HepG2 (cell line): Measurements from ENCODE around the gene SRSF4. TPM values are rescaled to one million over a fixed set of nuclear protein-coding genes. Genes with fewer than 3 reads are reported as not detected.

Source experiments
- HES4 ChIP-seq: sonication (generic); formaldehyde crosslinking; IDR thresholded peaks from 2 replicates; pipeline ENCODE4 v1.9.0; 2021; ENCODE audit warnings: mild to moderate bottlenecking, missing genetic modification reagents, borderline replicate concordance
- KAT2B ChIP-seq: fragments of 150-350 bp; IDR thresholded peaks from 2 replicates; pipeline ENCODE4 v1.6.1; 2014; ENCODE audit warnings: low read depth, low read length, borderline replicate concordance
- MAFG ChIP-seq: sonication (generic); formaldehyde crosslinking; IDR thresholded peaks from 2 replicates; pipeline ENCODE4 v1.5.1; 2020; ENCODE audit warnings: mild to moderate bottlenecking, missing genetic modification reagents
- REPIN1 ChIP-seq: sonication (generic); formaldehyde crosslinking; IDR thresholded peaks from 2 replicates; pipeline ENCODE4 v1.8.0; 2022; ENCODE audit warnings: missing genetic modification reagents, low read depth, mild to moderate bottlenecking, borderline replicate concordance
- SMAD3 ChIP-seq: sonication (generic); formaldehyde crosslinking; IDR thresholded peaks from 2 replicates; pipeline ENCODE4 v1.4.0; 2020; ENCODE audit warnings: missing genetic modification reagents
- TEAD2 ChIP-seq: sonication (generic); formaldehyde crosslinking; IDR thresholded peaks from 2 replicates; pipeline ENCODE4 v1.9.0; 2021; ENCODE audit warnings: missing genetic modification reagents
- ZEB1 ChIP-seq: IDR thresholded peaks from 2 replicates; pipeline ENCODE4 v1.6.1; 2012; ENCODE audit warnings: mild to moderate bottlenecking, low read depth, inconsistent platforms; ENCODE audit not compliant: insufficient replicate concordance
- ZFX ChIP-seq: sonication (generic); formaldehyde crosslinking; IDR thresholded peaks from 2 replicates; pipeline ENCODE4 v1.4.0; 2020; ENCODE audit warnings: mild to moderate bottlenecking, low read depth, missing genetic modification reagents, moderate library complexity
- ZNF143 ChIP-seq: sonication (generic); formaldehyde crosslinking; IDR thresholded peaks from 2 replicates; pipeline ENCODE4 v1.4.0; 2020; ENCODE audit warnings: missing genetic modification reagents
- ZNF160 ChIP-seq: sonication (generic); formaldehyde crosslinking; IDR thresholded peaks from 2 replicates; pipeline ENCODE4 v1.8.0; 2022; ENCODE audit warnings: mild to moderate bottlenecking, inconsistent platforms, missing genetic modification reagents
- ZNF225 ChIP-seq: sonication (generic); formaldehyde crosslinking; IDR thresholded peaks from 2 replicates; pipeline ENCODE4 v1.4.0; 2020; ENCODE audit warnings: mild to moderate bottlenecking, missing genetic modification reagents
- ZNF280B ChIP-seq: sonication (generic); formaldehyde crosslinking; IDR thresholded peaks from 2 replicates; pipeline ENCODE4 v1.5.0; 2020; ENCODE audit warnings: missing genetic modification reagents, mild to moderate bottlenecking, borderline replicate concordance
- ZNF33A ChIP-seq: sonication (generic); formaldehyde crosslinking; IDR thresholded peaks from 2 replicates; pipeline ENCODE4 v1.5.1; 2020; ENCODE audit warnings: missing genetic modification reagents, mild to moderate bottlenecking, moderate library complexity, borderline replicate concordance
- ZNF367 ChIP-seq: sonication (generic); formaldehyde crosslinking; IDR thresholded peaks from 2 replicates; pipeline ENCODE4 v1.4.0; 2020; ENCODE audit warnings: missing genetic modification reagents, borderline replicate concordance
- ZNF501 ChIP-seq: sonication (generic); formaldehyde crosslinking; IDR thresholded peaks from 2 replicates; pipeline ENCODE4 v1.5.1; 2020; ENCODE audit warnings: mild to moderate bottlenecking, moderate library complexity, missing genetic modification reagents
- ZNF75D ChIP-seq: sonication (generic); formaldehyde crosslinking; IDR thresholded peaks from 2 replicates; pipeline ENCODE4 v1.8.1; 2023; ENCODE audit warnings: missing genetic modification reagents, mild to moderate bottlenecking, borderline replicate concordance
- polyA plus RNA-seq, 8 experiments: library from polyadenylated mRNA; depleted of rRNA in 3 of 8; stranded (reverse) in 7 of 8; unstranded in 1 of 8; fragments of >200 nt; fragmentation: Illumina TruSeq in 4 of 8; extraction: Trizol in 4 of 8; gene quantifications; 2 replicates each; pipeline versions ENCODE4 v1.2.1 to v1.2.3, GENCODE V29; 2011 to 2016; ENCODE audit warnings: low read depth in 4 of 8, missing spikeins in 1 of 8, mixed read lengths in 1 of 8; ENCODE audit not compliant: insufficient read depth in 1 of 8
- total RNA-seq, 5 experiments: library from RNA; depleted of rRNA; stranded (reverse); fragments of >200 nt; fragmentation: Illumina TruSeq; extraction: Trizol; gene quantifications; 2 replicates each; pipeline ENCODE4 v1.2.3, GENCODE V29; 2016; ENCODE audit warnings: low read depth in 1 of 5
- TF ChIP-seq, protein P1 (sequence below), 2 experiments: sonication (generic) in 1 of 2; formaldehyde crosslinking in 1 of 2; IDR thresholded peaks; 2 replicates each; pipeline versions ENCODE4 v1.4.0 to v1.6.1; 2016 to 2020; ENCODE audit warnings: borderline replicate concordance in 1 of 2, low read depth in 1 of 2, mild to moderate bottlenecking in 1 of 2, missing genetic modification reagents in 1 of 2
- TF ChIP-seq, protein P2 (sequence below): sonication (generic); formaldehyde crosslinking; IDR thresholded peaks from 2 replicates; pipeline ENCODE4 v1.5.1; 2020; ENCODE audit warnings: mild to moderate bottlenecking, missing genetic modification reagents, moderate library complexity

The SRSF4 gene
- total and polyA plus RNA-seq, 2 of the 13 experiments (the other 11 are each of a cell fraction or from before 2014, with no cell fraction given): 37.7 to 50.9 TPM

GRCh38 chr1:29181413-29182225, at the start of gene SRSF4 (continued):
- TF ChIP-seq, protein P1, sequence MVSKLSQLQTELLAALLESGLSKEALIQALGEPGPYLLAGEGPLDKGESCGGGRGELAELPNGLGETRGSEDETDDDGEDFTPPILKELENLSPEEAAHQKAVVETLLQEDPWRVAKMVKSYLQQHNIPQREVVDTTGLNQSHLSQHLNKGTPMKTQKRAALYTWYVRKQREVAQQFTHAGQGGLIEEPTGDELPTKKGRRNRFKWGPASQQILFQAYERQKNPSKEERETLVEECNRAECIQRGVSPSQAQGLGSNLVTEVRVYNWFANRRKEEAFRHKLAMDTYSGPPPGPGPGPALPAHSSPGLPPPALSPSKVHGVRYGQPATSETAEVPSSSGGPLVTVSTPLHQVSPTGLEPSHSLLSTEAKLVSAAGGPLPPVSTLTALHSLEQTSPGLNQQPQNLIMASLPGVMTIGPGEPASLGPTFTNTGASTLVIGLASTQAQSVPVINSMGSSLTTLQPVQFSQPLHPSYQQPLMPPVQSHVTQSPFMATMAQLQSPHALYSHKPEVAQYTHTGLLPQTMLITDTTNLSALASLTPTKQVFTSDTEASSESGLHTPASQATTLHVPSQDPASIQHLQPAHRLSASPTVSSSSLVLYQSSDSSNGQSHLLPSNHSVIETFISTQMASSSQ (IDR thresholded peaks at IDR 0.05; ENCODE audit: low read depth): no peak
- TF ChIP-seq, protein P1 (CRISPR knock-in tag; IDR thresholded peaks at IDR 0.05; ENCODE audit: borderline replicate concordance): peak; percentile 83
- TF ChIP-seq, protein P2, sequence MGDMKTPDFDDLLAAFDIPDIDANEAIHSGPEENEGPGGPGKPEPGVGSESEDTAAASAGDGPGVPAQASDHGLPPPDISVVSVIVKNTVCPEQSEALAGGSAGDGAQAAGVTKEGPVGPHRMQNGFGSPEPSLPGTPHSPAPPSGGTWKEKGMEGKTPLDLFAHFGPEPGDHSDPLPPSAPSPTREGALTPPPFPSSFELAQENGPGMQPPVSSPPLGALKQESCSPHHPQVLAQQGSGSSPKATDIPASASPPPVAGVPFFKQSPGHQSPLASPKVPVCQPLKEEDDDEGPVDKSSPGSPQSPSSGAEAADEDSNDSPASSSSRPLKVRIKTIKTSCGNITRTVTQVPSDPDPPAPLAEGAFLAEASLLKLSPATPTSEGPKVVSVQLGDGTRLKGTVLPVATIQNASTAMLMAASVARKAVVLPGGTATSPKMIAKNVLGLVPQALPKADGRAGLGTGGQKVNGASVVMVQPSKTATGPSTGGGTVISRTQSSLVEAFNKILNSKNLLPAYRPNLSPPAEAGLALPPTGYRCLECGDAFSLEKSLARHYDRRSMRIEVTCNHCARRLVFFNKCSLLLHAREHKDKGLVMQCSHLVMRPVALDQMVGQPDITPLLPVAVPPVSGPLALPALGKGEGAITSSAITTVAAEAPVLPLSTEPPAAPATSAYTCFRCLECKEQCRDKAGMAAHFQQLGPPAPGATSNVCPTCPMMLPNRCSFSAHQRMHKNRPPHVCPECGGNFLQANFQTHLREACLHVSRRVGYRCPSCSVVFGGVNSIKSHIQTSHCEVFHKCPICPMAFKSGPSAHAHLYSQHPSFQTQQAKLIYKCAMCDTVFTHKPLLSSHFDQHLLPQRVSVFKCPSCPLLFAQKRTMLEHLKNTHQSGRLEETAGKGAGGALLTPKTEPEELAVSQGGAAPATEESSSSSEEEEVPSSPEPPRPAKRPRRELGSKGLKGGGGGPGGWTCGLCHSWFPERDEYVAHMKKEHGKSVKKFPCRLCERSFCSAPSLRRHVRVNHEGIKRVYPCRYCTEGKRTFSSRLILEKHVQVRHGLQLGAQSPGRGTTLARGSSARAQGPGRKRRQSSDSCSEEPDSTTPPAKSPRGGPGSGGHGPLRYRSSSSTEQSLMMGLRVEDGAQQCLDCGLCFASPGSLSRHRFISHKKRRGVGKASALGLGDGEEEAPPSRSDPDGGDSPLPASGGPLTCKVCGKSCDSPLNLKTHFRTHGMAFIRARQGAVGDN (CRISPR knock-in tag): peak; percentile 93
- no peak for TF ChIP-seq ZEB1
- TF ChIP-seq ZNF143: peak; percentile 40; the same call in 1 of the 2 replicates
- TF ChIP-seq KAT2B: no peak
- no peak for TF ChIP-seq ZNF75D (CRISPR knock-in tag)
- TF ChIP-seq ZNF367 (CRISPR knock-in tag): no peak
- TF ChIP-seq SMAD3 (CRISPR knock-in tag): 0 out of 2 replicates have a peak, but pooled peaks have one; percentile 1
- peak; percentile 99 for TF ChIP-seq ZFX
- peak; percentile 72; the same call in 1 of the 2 replicates for TF ChIP-seq ZNF501 (CRISPR knock-in tag)
- no peak for TF ChIP-seq MAFG
- peak; percentile 51; the same call in 1 of the 2 replicates for TF ChIP-seq ZNF225 (CRISPR knock-in tag)
- TF ChIP-seq ZNF33A (CRISPR knock-in tag): no peak
- TF ChIP-seq TEAD2: no peak
- TF ChIP-seq ZNF280B: no peak
- TF ChIP-seq ZNF160: no peak
- TF ChIP-seq REPIN1 (CRISPR knock-in tag): peak; percentile 88; the same call in 1 of the 2 replicates
- TF ChIP-seq HES4 (CRISPR knock-in tag): peak; percentile 84
